HG02642 (cell line): ENCODE measurements around the gene PPT1.
"Not testable (repeated sequence)": the region's sequence is repeated elsewhere in the genome, so short reads cannot be mapped to it uniquely, and the experiment has no call there.

Experiments
- ATAC-seq: cut with Tn5 transposase; IDR thresholded peaks from one replicate; pipeline ENCODE4 v1.9.1; 2021; ENCODE audit warnings: mild to moderate bottlenecking; ENCODE audit not compliant: unreplicated experiment, poor library complexity

PPT1 gene

GRCh38 chr1:40092706-40093639, 4.1 kb downstream of the PPT1 start:
- ATAC-seq = no peak

- ATAC-seq = no peak
Measured at GRCh38 chr1:40092241-40092640, 4.8 kb downstream of the PPT1 start.

DNA sequence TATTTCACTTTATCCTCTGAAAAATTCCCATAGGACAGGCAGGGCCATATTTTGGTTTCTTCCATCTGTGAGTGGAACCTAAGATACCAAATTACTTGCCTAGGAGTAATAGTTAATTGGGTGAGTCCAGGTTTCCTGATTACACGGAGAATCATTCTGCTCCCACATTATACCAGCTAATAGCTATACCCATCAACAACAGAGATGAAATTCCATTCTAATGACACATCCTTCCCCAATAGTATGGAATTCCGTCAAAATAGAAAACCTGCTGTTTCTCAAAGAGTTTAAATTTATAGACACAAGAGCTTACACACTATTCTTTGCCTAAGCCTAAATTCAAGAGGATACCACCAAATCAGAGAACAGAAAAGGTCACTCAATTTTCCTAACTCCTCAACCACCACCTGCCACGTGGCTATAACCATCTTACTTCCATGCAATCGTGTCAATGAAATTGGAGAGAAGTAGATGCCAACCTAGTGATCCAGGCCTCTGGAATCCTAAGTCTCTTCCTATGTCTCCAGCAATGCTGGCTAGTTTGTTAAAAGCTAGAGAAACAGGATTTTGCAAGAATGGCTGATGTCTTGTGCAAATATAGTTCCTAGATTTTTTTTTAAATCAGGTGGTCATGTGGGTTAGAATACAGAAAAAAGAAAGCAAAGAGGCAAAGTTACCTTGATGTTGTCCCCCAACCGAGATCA, 6.2 kb downstream of the PPT1 start:
- ATAC-seq = no peak

- not testable (repeated sequence) for ATAC-seq
Measured at GRCh38 chr1:40084750-40085149, 12.3 kb downstream of the PPT1 start.

- ATAC-seq = no peak
Measured at GRCh38 chr1:40081871-40082270, 15.2 kb downstream of the PPT1 start.

DNA sequence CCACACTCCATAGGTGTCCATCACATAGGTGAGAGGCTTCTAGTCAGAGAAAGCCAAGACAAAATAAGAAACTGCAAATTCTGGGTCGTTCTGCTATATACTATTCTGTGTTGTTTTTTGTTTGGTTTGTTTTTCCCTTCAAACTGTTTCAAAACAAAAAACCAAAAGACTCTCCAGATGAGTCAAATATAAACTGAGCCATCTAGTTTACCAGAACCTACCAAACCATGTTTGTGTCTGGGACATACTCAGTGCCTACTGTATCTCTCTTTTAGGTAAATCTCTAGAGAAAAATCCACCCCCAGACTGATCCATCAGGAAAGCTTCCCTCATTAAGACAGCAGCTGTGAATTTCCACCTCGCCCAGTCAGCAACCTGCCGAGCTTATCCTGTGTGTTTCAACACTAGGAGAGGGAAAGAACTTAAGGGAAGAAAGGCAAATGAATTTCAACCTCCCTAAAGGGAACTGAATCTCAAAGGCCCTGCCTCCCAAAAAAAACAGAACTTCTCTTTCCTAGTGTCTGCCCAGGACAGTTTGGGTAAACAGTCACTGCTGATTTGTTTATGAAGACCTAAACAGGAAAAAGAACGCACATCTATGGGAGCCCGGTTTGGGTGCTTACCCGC, 17.2 kb downstream of the PPT1 start:
- no peak for ATAC-seq

GRCh38 chr1:40078512-40079333, 18.3 kb downstream of the PPT1 start:
- ATAC-seq = no peak

GRCh38 chr1:40076895-40077312, 20.1 kb downstream of the PPT1 start:
- ATAC-seq = no peak

- no peak for ATAC-seq
Measured at GRCh38 chr1:40075266-40075665, 21.8 kb downstream of the PPT1 start.

- ATAC-seq = no peak
Measured at GRCh38 chr1:40073062-40073461, 24.0 kb downstream of the PPT1 start.

- no peak for ATAC-seq
Measured at GRCh38 chr1:40072142-40072541, 24.9 kb downstream of the PPT1 start.

- no peak for ATAC-seq
Measured at GRCh38 chr1:40067851-40068250, 29.2 kb downstream of the PPT1 start.

DNA sequence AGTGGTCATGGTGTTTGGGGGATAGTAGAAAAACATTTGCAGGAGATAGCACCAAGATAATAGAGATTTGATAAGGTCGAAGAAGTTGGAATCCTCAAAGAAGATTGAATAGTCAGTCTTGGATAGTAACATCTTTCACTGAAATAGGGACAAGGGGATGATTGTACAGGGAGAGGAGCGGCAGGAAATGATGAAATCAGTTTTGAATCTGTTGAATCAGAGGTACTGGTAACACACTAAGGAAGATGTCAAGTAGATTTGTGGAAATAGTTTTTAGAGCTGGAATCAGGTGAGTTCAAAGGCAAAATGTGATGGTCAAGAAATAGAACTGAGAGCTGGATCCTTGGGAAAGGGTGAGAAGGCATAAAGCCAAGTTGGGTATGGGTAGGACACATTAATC, 30.0 kb downstream of the PPT1 start:
- ATAC-seq = no peak

DNA sequence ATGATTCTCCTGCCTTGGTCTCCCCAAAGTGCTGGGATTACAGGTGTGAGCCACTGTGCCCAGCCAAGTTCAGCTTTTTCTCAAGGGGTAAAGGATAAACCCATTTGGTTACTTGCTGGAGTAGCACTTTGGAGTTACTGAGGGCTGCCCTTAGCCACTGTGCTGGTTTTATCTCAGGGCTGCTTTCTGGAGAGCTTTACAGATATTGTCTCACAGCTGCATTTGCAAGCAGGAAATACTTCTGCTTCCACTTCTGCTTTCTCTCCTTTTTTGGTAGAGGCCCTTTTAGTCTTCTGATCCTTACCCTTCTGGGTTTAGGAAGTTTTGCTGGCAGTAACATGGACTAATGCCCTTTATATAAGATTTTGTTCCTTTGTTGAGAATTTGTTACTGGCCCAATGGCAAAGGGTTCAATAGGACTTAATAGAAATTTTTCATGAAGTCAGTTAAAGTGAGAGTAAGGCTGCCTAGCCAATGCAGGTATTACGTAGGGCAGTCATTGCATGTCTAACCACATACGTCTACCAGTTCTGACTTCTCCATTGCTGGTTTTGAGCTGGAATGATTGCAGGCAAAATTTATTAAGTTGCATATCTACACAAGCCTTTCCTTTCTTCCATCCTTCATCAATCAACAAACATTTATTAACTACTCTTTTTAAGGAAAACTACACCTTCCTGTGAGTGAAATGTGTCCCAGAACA, 32.1 kb downstream of the PPT1 start:
- ATAC-seq = peak; percentile 77

DNA sequence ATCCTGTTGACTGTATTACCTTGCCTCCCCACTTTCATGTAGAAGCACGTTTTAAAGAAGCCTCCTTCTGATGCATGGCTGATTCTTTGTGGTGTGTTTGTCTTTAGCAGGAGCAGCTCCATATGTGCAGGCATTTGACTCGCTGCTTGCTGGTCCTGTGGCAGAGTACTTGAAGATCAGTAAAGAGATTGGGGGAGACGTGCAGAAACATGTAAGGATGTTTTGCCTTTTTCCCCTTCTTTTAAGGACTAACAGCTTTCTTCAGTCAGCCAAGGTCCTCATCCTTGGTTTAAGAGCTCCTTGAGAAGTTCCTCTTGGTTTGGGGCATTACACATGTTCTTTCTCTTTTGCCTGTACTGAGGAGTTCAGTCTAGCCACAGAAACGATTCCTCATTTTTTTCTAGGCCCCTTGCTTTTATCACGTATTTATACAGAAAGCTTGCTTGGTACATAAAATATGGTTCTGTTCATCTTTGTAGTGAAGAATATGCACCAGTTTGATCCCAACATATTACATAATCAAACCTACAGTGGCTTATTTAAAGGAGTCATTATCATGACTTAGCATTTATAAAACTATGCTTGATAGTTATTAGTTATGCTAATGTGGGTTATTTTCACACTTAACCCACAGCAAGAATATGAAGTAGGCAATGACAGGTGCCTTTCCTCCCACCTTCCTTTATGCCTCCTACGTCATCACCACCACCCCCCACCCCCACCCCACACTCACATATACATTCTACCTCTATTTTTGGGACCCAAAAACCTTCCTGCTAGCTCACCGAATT, 36.9 kb downstream of the PPT1 start:
- ATAC-seq = no peak

- peak; percentile 48 for ATAC-seq
Measured at GRCh38 chr1:40059338-40059959, 37.6 kb downstream of the PPT1 start.

GRCh38 chr1:40058453-40059337, 38.4 kb downstream of the PPT1 start:
- no peak for ATAC-seq

GRCh38 chr1:40058097-40058452, 39.0 kb downstream of the PPT1 start:
- ATAC-seq = no peak
